ENCODE data around the gene RRP9.
A peak's percentile ranks its signal among the peaks of the same experiment; 100 is the strongest.
"Not testable (repeated sequence)": the region's sequence is repeated elsewhere in the genome, so short reads cannot be mapped to it uniquely, and the experiment has no call there.

RRP9 gene, protein sequence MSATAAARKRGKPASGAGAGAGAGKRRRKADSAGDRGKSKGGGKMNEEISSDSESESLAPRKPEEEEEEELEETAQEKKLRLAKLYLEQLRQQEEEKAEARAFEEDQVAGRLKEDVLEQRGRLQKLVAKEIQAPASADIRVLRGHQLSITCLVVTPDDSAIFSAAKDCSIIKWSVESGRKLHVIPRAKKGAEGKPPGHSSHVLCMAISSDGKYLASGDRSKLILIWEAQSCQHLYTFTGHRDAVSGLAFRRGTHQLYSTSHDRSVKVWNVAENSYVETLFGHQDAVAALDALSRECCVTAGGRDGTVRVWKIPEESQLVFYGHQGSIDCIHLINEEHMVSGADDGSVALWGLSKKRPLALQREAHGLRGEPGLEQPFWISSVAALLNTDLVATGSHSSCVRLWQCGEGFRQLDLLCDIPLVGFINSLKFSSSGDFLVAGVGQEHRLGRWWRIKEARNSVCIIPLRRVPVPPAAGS

DNA sequence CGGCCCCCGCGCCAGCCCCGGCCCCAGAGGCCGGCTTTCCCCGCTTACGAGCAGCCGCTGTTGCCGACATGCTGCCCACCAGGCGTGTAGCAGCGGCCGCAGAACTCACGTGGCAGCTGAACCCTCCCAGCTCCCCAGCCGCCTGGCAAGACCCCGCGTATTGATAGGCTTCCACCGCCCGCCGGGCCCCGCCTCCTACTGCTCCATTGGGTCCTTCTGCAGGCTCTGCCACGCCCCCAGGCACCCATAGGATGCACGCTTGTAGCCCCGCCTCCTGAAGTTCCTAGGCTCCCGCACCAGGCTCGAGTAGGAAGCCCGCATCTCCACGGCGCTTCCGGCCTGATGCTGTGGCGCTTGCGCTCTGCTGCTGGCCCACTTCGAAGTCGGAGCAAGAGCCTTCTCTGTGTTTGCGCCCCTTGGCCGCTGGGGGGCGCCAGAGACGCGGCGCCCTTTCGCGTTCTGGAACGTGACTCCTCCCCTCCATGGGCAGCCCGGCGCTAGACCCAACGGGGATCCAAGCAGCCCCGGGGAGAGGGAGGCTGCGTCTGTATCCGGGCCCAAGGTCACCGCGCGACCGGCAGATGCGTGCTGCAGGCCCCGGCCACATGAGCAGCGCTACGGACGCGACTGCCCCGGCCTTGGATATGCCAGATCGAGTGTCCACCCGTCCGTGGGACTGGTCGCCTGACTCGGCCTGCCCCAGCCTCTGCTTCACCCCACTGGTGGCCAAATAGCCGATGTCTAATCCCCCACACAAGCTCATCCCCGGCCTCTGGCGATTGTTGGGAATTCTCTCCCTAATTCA lies at the start of gene RRP9, which contains the start of gene PARP3:
Gene RRP9 (minus strand): TSS at position 107 of the 805 bp plus-strand sequence. CDS start 37 bp downstream, at position 70.
Gene PARP3 (plus strand): TSS at position 566 of the 805 bp plus-strand sequence. CDS start 993 bp downstream, outside the sequence.
- DNase-seq, result peak; percentile 100

DNA sequence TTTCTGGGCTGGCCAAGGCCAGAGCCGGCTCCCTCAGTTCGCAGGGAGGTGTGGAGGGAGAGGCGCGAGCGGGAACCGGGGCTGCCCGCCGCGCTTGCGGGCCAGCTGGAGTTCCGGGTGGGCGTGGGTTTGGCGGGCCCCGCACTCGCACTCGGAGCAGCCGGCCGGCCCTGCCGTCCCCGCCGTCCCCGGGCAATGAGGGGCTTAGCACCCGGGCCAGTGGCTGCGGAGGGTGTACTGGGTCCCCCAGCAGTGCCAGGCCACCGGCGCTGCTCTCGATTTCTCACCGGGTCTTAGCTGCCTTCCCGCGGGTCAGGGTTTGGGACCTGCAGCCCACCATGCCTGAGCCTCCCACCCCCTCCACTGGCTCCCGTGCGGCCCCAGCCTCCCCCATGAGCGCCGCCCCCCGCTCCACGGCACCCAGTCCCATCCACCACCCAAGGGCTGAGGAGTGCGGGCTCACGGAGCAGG lies 48.8 kb upstream of the RRP9 start:
- not testable (repeated sequence) for DNase-seq

DNA sequence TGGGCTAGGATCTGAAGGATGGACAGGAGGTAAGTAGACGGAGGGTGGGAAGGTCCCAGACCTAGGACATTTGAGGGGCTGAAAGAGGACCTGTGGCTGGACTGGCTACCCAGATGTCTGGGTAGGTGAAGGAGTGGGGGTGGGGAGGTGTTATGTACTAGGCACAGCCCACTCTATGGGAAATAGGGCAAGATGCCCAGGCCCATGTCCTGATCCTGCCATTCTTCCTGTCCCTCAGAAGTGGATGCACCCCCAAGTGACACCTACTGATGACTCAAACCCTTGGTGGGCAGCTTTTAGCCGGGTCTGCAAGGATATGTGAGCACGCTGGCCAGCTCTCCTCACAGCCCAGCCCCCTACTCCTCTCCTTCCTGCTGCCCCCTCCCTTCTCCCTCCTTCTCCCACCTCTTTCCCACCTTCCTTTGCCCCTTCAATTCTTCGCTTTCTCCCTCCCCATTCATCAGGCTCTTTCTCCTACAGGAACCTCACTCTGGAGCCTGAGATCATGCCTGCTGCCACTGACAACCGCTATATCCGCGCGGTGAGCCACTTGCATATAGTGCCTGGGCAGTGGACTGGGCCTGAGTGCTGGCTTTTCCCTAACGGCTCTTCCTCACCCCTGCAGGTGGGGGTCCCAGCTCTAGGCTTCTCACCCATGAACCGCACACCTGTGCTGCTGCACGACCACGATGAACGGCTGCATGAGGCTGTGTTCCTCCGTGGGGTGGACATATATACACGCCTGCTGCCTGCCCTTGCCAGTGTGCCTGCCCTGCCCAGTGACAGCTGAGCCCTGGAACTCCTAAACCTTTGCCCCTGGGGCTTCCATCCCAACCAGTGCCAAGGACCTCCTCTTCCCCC lies 46.8 kb upstream of the RRP9 start:
- DNase-seq, result no peak

DNA sequence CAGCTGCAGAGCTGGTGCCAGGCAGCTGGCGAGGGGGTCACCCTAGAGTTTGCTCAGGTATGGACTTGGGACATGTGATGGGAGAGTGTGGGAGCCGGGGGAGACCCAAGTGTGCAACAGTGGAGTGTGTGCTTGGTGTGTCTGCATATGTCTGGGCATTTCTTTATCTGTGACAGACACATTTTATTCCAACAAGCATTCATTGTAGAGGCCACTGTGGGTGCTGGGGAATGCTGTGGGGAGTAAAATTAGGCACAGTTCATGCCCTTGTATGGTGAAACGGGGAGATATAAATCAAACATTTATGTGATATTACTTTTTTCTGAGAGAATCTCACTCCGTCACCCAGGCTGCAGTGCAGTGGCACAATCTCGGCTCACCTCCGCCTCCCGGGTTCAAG lies 45.9 kb upstream of the RRP9 start:
- DNase-seq, result no peak

DNA sequence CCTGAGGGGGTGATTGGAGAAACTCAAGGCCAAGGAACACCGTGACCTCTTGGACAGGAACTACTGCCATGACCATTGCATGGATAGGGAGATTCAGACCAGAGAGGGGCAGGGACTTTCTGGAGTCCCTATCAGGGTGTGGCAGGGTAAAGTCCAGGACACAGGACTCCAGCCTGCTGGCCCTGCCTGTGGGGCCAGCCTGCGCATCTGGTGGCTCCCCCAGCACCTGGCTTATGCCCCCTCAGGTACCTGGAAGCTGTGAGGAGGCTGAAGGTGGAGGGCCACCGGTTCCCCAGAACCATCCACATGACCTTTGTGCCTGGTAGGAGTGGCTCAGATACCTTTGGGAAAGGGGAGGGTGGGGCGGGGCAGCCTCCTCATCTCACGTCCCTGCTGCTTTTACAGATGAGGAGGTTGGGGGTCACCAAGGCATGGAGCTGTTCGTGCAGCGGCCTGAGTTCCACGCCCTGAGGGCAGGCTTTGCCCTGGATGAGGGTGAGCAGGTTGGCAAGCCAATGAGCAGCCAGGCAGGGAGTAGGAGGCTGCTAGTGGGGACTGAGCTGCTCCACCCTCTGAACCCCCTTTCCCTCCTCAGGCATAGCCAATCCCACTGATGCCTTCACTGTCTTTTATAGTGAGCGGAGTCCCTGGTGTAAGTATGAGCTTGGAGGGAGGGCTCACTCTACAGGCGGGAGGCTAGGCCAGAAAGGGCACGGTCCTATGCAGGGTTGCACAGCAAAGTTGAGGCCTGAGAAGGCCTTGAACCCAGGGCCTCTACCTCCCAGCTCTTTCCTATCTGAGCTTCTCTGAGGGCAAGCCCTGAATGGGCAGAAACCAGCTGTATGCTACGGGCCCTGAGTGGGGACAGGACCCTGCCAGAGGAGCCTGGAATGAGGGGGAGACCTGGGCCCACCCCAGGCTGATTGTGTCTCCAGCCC lies 44.6 kb upstream of the RRP9 start:
- DNase-seq, result no peak

DNA sequence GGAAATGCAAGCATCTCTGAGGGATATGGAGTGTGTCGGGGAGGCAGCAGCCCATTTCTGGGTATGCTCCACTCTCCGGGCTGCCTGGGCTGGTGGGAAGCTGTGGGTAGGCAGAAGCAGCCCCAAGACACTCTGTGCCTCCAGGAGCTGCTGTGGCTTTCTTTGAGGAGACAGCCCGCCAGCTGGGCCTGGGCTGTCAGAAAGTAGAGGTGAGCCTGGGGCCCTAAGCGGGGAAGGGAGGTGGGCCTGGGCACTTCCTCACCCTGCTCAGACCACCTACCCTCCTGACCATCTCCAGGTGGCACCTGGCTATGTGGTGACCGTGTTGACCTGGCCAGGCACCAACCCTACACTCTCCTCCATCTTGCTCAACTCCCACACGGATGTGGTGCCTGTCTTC lies 43.4 kb upstream of the RRP9 start:
- DNase-seq, result no peak

DNA sequence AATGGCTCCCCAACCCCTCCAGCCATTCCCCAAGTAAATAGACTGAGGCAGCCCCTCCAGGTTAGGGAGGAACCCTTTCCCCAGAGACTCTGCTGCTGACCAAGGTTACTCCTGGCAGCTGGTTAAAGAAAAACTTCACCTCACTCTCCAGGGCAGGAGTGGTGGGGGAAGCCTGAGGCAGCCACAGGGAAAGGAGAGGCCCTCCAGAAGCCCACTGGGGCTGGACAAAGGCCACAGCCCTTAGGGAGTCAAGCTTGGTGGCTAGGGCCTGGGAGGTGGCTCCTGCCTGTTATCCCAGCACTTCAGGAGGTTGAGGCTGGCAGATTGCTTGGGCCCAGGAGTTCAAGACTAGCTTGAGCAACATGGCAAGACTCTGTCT lies 42.6 kb upstream of the RRP9 start:
- DNase-seq, result no peak

DNA sequence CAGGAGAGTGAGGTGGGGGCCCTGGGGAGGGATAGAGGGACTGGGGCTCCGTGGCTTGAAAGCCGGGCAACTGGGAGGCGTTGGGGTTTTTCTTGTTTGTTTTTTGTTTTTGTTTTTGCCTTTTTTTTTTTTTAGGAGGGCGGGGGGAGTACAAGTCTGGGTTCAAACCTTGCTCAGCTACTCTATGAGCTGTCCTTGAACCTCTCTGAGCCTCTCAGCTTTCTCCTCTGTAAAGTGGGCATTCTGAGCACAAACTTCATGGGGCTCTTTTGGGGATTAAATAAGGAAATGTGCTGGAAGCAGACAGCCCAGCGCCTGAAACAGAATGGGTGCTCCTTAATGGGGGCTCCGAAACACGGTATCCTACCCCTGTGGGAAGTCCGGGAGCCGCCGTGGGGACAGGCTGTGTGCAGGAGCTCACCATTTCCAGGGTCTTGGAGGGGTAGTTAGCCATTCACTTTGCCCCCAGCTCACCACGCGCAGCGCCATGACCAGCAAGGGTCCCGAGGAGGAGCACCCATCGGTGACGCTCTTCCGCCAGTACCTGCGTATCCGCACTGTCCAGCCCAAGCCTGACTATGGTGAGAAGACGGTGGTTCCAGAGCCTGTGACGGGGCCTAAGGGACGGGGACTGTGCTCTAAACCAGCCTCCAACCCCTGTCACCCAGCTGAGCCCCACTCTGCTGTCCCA lies 42.0 kb upstream of the RRP9 start:
- DNase-seq, result no peak

DNA sequence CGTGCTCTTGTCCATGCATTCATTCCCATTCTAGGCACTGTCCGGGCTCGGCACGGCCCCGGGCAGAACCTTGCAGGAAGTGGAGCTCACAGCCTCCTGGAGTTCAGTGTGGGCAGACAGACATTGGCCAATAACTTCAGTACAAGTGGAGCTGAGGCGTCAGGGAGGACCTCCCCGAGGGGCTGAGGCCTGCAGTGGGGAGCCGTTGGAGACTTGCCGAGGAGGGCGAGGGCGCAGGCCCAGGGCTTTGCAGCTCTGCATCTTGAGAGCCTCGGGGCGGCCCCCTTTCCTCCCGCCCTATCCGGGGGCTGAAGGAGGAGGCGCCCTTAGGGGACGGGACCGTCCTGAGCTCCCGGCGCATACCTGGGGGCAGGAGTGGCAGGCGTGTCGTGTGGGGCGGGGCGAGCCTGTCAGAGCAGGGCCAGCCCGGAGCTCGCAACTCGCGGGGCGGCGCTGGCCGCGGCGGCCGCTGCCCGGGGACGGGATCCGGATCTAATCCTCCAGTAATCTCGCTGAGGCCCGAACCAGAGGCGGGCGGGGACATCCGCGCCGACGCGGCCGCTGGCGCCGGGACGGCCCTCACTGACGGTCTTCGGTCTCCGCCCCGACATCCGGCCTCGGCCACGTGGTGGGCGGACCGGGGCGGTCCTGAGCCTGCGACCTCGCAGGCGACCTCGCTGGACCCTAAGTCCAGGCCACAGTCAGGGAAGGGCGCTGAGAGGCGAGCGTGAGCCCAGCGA lies 41.3 kb upstream of the RRP9 start, which contains the start of gene ACY1:
Gene ACY1 (plus strand): TSS at position 698 of the 740 bp plus-strand sequence. CDS start 530 bp downstream, outside the sequence.
- DNase-seq, result peak; percentile 86

DNA sequence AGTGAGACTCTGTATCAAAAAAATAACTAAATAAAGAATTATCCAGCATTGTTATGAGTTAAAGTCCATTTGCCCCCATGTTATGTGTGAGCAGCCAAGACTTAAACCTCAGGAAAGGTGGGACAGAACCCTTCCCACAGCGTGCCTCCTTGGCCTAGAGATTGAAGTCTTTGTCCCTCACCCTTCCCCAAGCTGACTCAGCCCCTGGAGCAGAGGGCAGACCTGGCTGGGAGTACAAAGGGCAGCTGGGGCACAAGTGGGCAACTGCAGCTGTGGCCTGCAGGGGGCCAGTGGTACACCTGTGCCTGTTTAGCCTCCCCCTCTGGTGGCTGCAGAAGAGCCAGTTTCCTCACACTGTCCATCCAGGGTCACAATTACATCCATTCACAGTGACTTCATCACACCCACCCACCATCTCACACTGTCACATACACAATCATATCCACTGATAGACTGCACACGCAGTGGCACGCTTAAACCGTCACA lies 40.7 kb upstream of the RRP9 start:
- DNase-seq, result peak; percentile 61

DNA sequence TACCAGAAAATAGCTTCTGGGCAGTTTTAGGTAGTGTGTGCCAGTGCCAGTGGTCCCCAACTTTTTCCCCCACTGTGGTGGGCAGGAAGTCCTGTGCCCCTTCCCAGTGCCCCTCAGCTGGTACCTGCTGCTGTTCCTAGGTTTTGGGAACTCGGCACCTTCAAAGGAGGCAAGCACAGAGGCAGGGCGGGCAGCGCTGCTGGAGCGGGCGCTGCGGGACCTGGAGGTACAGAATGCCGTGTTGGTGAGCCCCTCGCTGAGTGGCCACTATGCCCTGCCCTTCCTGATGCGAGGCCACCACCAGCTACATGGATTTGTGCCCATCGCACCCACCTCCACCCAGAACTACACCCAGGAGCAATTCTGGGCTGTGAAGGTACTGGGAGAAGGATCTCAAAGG lies 38.5 kb upstream of the RRP9 start:
- no peak for DNase-seq

DNA sequence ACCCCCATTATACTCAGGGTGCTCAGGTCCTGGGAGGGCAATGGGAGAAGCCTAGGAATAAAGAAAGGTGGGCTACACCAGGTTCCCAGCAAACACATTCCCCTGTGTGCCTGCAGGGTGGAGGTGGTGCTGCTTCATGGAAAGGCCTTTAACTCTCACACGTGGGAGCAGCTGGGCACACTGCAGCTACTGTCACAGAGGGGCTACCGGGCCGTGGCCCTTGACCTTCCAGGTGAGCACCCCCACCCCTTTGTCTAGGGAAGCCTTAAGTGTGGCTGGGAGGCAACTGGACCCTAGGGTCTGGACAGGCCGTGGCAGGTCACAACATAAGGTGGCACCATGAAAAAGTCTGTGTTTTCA lies 36.4 kb upstream of the RRP9 start:
- DNase-seq, result no peak

DNA sequence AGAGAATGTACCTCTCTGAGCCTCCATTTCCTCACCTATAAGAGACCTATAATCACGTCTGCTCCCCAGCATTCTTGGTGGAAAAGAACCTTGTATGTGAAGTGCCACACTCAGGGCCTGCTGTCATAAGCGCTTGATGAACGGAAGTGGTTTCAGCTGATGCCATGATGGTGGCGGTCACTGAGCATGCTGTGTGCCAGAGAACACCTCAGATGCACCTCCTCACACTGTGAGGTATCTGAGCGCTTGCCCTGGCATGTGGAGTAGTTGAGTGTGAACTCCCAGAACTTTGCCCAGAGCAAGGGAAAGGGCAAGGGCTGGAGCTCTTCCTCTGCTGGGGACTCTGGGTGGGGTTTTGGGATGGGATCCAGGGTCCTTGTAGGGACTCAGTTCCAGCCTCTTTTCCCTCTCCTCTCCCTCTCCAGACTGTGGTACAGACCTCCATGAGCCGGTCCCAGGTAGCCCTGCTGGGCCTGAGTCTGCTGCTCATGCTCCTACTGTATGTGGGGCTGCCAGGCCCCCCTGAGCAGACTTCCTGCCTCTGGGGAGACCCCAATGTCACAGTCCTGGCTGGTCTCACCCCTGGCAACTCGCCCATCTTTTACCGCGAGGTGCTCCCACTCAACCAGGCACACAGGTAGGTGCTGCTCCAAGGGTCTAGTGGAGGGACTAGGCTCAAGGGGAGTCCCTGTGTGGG lies 35.9 kb upstream of the RRP9 start:
- DNase-seq, result no peak

DNA sequence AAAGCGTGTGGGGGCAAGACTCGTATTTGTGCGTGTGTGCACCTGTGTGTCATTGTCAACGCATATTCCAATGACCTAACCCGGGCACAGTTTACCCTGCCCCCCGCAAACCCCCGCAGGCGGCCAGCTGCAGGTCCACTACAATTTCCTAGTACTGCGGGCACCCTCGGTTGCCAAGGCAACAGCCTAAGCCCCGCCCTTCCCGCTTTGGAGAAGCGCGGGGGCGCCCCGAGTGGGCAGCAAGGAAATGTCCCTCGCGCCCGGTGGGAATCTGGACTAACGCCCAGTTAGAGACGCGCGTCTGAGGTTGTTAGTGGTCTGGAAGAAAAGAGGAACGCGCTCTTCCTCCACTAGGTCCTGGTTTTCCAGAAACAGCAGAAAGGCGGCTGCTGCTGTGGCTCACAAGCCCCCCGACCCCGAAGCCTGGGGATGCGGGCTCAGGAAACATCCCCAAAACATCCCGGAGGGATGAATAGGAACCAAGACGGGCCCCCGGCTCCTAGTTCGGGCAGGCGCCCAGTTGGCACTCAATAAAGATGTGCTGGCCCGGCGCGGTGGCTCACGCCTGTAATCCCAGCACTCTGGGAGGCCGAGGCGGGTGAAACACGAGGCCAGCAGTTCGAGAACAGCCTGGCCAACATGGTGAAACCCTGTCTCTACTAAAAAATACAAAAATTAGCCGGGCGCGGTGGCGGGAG lies 34.3 kb upstream of the RRP9 start:
- DNase-seq, result peak; percentile 50

DNA sequence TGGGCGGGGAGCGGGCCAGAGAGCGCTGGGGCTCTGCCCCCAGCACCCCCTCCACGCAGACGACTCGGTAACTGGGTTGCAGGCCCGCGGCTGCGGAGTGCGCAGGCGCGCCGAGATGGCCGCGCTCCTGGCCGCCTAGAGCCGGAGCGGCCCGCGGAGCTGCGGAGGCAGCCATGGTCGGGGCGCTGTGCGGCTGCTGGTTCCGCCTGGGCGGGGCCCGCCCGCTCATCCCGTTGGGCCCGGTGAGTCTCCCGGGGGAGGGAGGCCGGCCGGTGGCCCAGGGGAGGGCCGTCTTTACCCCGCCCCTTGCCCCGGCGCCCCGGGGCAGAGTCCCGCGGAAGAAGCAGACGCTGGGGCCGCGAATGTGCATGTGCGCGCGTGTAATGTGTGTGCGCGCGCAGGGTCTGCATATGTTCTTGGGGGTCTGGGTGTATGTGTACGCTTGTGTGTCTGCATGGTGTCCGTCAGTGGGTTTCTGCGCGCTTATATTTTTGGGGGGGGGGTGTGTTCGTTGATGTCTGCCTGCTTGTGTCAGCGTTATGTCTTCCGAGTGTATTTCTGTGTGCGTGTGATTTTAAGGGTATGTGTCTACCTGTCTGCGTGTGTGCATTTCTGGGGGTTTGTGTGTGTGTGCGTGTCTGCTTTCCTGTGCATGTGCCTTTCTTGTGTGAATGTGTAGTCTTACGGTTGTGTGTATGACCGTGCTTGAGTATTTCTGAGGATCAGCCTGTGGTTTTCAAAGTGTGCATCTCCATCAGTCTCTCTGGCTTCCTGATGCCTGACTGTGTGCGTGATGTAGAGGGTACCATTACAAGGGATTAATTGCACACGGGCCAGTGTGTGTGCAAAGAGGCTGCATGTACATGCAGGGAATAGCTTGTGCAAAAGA lies 33.5 kb upstream of the RRP9 start, which contains the start of gene ABHD14A:
Gene ABHD14A (plus strand): TSS at position 102 of the 889 bp plus-strand sequence. CDS start 72 bp downstream, at position 174.
- peak; percentile 75 for DNase-seq

DNA sequence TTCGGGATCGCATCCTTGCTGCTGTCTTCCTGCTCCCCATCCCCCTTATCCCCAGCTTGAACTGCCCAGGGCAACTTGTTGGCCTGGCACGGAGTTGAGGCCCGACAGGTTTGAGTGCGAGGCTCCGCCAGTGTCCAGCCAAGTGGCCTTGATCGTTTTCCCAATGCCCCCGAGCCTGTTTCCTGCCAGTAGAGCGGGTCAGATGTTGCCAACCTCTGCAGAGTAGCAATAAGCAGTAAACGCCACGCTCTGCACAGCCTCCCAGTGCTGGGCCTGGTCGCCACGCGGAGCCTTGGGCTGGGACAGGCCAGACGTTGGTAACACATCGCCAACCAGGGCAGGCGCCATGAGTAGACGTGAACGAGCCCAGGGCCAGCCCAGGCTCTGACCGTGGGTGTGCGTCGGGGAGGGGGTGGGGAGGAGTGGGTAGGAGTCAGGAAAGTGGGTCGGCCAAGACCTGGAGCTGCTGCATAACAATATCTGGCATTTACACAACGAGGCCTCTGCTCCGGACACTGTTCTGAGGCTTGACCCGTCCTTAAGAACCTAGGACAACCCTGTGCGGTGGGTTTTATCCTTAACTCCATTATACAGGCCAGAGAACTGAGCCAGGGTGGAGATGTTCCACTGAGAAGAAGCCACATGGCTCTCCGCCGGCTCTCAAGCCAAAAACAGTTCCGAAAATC lies 32.7 kb upstream of the RRP9 start:
- DNase-seq, result peak; percentile 54

DNA sequence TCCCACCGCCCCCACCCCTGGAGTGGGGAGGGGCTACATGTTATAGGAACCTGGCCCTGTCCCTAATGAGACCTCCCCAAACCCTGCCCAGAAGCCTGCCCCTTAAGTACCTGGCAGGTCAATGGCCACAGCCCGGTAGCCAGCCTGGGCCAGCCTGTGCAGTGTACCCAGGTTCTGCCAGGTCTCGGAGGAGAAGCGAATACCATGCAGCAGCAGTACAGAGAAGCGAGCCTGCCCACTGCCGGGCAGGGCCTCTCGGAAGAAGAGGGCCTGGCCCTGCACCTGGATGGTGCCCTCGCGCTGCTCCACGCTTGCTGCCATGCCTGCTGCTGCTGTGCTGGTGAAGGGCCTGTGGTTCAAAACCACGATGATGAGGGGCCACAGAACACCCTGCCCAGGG lies 29.6 kb upstream of the RRP9 start:
- DNase-seq, result no peak
